ENCODE results near the gene DPM2. TPM values are rescaled to one million over a fixed set of nuclear protein-coding genes. Genes with fewer than 3 reads are reported as not detected.

Gene DPM2
- total RNA-seq, 4 donors from 2014 or later = 6.6 to 13.3 (median 8.5) TPM

DNA sequence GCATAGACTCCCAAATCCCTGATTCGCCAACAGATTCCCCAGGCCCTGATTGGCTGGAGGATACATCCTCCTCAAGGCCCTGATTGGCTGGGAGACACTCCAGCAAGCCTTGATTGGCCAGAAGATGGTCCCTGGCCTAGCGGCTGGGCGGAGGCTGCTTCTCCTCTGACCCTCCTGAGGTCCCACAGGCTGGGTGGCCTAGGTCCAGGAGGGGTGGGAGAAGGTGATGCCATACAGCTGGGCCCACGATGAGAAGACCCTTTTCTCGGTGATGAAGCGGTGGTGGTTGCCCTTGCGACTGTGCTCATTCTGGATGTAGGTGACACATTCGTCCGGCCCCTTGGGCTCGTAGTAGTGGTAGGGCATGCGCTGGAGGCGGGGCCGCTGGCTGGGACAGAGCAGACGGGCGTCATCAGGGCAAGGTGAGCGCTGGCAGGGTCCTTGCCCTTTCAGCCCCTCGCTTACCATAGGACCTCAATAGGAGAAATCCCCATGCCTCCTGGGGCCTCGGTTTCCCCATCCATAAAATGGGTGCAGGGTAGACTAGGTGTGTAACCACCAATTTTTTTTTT is 51.2 kb downstream of the DPM2 start:
- no peaks in the 10 kb centered on the region for H3K27me3 ChIP-seq
- H3K9me3 ChIP-seq = no peaks in the 10 kb centered on the region
- 97% methylated on average over 18 of the region's 18 CpGs for WGBS
- peaks cover 10 to 28% (median 15%) of the 10 kb centered on the region in 4 donors for H3K4me1 ChIP-seq
- H3K27ac ChIP-seq (replicated peaks in 1 of 4) = no peak overlapping the region
- no peak for TF ChIP-seq POLR2A (IDR thresholded peaks at IDR 0.05; ENCODE audit: low read depth)
- peaks cover 34 to 80% (median 68%) of the 10 kb centered on the region in 4 donors for H3K36me3 ChIP-seq
- no peak overlapping the region for H3K4me3 ChIP-seq
- intact Hi-C loops (cut with DNase I) = no loop called here
- no peak for DNase-seq (ENCODE audit: extremely low spot score)

GRCh38 chr9:127885508-127886281 is 52.0 kb downstream of the DPM2 start:
- H3K27me3 ChIP-seq = no peaks in the 10 kb centered on the region
- H3K9me3 ChIP-seq = no peaks in the 10 kb centered on the region
- no peak overlapping the region for H3K4me3 ChIP-seq
- DNase-seq (ENCODE audit: extremely low spot score) = no peak
- no peak for TF ChIP-seq POLR2A (IDR thresholded peaks at IDR 0.05; ENCODE audit: low read depth)
- no peak for TF ChIP-seq POLR2AphosphoS5 (IDR thresholded peaks at IDR 0.05)
- no peak for TF ChIP-seq EP300 (IDR thresholded peaks at IDR 0.05)
- TF ChIP-seq, protein P1, sequence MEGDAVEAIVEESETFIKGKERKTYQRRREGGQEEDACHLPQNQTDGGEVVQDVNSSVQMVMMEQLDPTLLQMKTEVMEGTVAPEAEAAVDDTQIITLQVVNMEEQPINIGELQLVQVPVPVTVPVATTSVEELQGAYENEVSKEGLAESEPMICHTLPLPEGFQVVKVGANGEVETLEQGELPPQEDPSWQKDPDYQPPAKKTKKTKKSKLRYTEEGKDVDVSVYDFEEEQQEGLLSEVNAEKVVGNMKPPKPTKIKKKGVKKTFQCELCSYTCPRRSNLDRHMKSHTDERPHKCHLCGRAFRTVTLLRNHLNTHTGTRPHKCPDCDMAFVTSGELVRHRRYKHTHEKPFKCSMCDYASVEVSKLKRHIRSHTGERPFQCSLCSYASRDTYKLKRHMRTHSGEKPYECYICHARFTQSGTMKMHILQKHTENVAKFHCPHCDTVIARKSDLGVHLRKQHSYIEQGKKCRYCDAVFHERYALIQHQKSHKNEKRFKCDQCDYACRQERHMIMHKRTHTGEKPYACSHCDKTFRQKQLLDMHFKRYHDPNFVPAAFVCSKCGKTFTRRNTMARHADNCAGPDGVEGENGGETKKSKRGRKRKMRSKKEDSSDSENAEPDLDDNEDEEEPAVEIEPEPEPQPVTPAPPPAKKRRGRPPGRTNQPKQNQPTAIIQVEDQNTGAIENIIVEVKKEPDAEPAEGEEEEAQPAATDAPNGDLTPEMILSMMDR (IDR thresholded peaks at IDR 0.05) = no peak
- intact Hi-C loops (cut with DNase I) = no loop called here
- peaks cover 10 to 28% (median 15%) of the 10 kb centered on the region in 4 donors for H3K4me1 ChIP-seq
- WGBS = 81% methylated on average over 11 of the region's 13 CpGs
- peaks cover 30 to 72% (median 61%) of the 10 kb centered on the region in 4 donors for H3K36me3 ChIP-seq
- peak overlapping the region in 2 of 4 donors; percentile 28 to 33 for H3K27ac ChIP-seq (replicated peaks in 1 of 4)

Other genes starting within 250 kb of the DPM2 start
- gene CFAP157, start 230.9 kb downstream of the DPM2 start, total RNA-seq = under 1 TPM in 2 of 4 donors, not detected in 2; 0.26 to 0.42 TPM
- gene PTRH1, start 222.2 kb downstream of the DPM2 start, total RNA-seq = 10 to 100 TPM; 16.8 to 23.5 (median 20.5) TPM
- gene TTC16, start 221.8 kb downstream of the DPM2 start, total RNA-seq = under 1 TPM in 3 of 4 donors, not detected in 1; under 0.01 to 0.17 (median 0.11) TPM
- 1 to 10 TPM; 5.4 to 9.2 (median 7.0) TPM for gene TOR2A, start 202.6 kb downstream of the DPM2 start, total RNA-seq
- gene SH2D3C, start 159.2 kb downstream of the DPM2 start, total RNA-seq = 10 to 100 TPM in 3 of 4 donors, 1 to 10 TPM in 1; 5.0 to 18.1 (median 14.3) TPM
- gene CDK9, start 151.8 kb downstream of the DPM2 start, total RNA-seq = 10 to 100 TPM; 54.4 to 79.6 (median 71.7) TPM
- gene FPGS, start 135.0 kb downstream of the DPM2 start, total RNA-seq = 10 to 100 TPM; 36.1 to 56.3 (median 50.1) TPM
- gene ENG, start 83.2 kb downstream of the DPM2 start, total RNA-seq = 10 to 100 TPM; 36.5 to 91.2 (median 78.3) TPM
- 10 to 100 TPM; 37.4 to 75.0 (median 56.0) TPM for gene AK1, start 60.2 kb downstream of the DPM2 start, total RNA-seq
- 100 to 1,000 TPM in 3 of 4 donors, 10 to 100 TPM in 1; 95.9 to 169 (median 125) TPM for gene ST6GALNAC6, start 38.3 kb downstream of the DPM2 start, total RNA-seq
- 10 to 100 TPM; 20.3 to 44.8 (median 35.9) TPM for gene ST6GALNAC4, start 20.8 kb downstream of the DPM2 start, total RNA-seq
- 1 to 10 TPM; 1.3 to 2.8 (median 2.2) TPM for gene PIP5KL1, start 7.1 kb downstream of the DPM2 start, total RNA-seq
- gene EEIG1, start 43.1 kb upstream of the DPM2 start, total RNA-seq = 10 to 100 TPM; 12.4 to 29.5 (median 20.0) TPM
- 10 to 100 TPM in 2 of 4 donors, 1 to 10 TPM in 2; 5.4 to 12.0 (median 9.7) TPM for gene NAIF1, start 129.5 kb upstream of the DPM2 start, total RNA-seq
- 100 to 1,000 TPM in 1 of 4 donors, 10 to 100 TPM in 3; 14.5 to 140 (median 21.3) TPM for gene SLC25A25, start 130.4 kb upstream of the DPM2 start, total RNA-seq
- 10 to 100 TPM; 58.0 to 72.7 (median 60.5) TPM for gene PTGES2, start 189.9 kb upstream of the DPM2 start, total RNA-seq
- 1 to 10 TPM in 1 of 4 donors, under 1 TPM in 1, not detected in 2; 0.83 to 6.2 TPM for gene LCN2, start 211.6 kb upstream of the DPM2 start, total RNA-seq
- gene BBLN, start 222.4 kb upstream of the DPM2 start, total RNA-seq = 100 to 1,000 TPM; 132 to 213 (median 148) TPM